Natural killer cell (primary cell): ENCODE results near the gene TRIM52. TPM values are rescaled to one million over a fixed set of nuclear protein-coding genes. Genes with fewer than 3 reads are reported as not detected.

Experiments
- ATAC-seq, 3 donors: fragments of 150-1000 bp in 2 of 3; fragments of 200-7000 bp in 1 of 3; cut with Tn5 transposase; 1 replicate in 1 of 3; 2 replicates in 2 of 3; pipeline ENCODE4 v1.10.0; 2021; ENCODE audit warnings: mild to moderate bottlenecking in 2 of 3, moderate library complexity in 2 of 3
- DNase-seq, 2 donors: peaks; one replicate each; pipeline versions ENCODE4 v3.0.0 to v3.0.0-alpha.2; 2013 to 2021; ENCODE audit warnings: mixed read lengths in 1 of 2
- H3K27ac ChIP-seq: one replicate; pipeline ENCODE4 v1.5.1; 2013; ENCODE audit warnings: mild to moderate bottlenecking, low read length
- H3K27me3 ChIP-seq: one replicate; pipeline ENCODE4 v1.6.1; 2013; ENCODE audit warnings: low read length; ENCODE audit not compliant: control insufficient read depth, insufficient read depth
- H3K36me3 ChIP-seq: one replicate; pipeline ENCODE4 v1.6.1; 2013; ENCODE audit warnings: low read length; ENCODE audit not compliant: control insufficient read depth, insufficient read depth
- H3K4me1 ChIP-seq: one replicate; pipeline ENCODE4 v1.6.1; 2013; ENCODE audit warnings: low read length; ENCODE audit not compliant: control insufficient read depth, insufficient read depth
- H3K4me3 ChIP-seq: one replicate; pipeline ENCODE4 v1.5.1; 2013; ENCODE audit warnings: low read length
- H3K9me3 ChIP-seq: one replicate; pipeline ENCODE4 v1.6.1; 2013; ENCODE audit warnings: low read length; ENCODE audit not compliant: control insufficient read depth, insufficient read depth
- H3K27ac Mint-ChIP-seq, 2 donors: one replicate each; pipeline ENCODE4 v1.8.0; 2022; ENCODE audit warnings: mild to moderate bottlenecking in 2 of 2, mixed read lengths in 2 of 2, moderate library complexity in 1 of 2
- H3K27me3 Mint-ChIP-seq, 2 donors: one replicate each; pipeline ENCODE4 v1.8.0; 2022; ENCODE audit warnings: low read depth in 2 of 2, mixed read lengths in 2 of 2
- H3K36me3 Mint-ChIP-seq: one replicate; pipeline ENCODE4 v1.8.0; 2022; ENCODE audit warnings: mixed read lengths
- H3K4me1 Mint-ChIP-seq, 2 donors: one replicate each; pipeline ENCODE4 v1.8.0; 2022; ENCODE audit warnings: mixed read lengths in 2 of 2
- H3K4me3 Mint-ChIP-seq: one replicate; pipeline ENCODE4 v1.8.0; 2022; ENCODE audit warnings: mild to moderate bottlenecking, moderate library complexity, mixed read lengths
- H3K9me3 Mint-ChIP-seq, 2 donors: one replicate each; pipeline ENCODE4 v1.8.0; 2022; ENCODE audit warnings: mixed read lengths in 2 of 2
- CTCF ChIP-seq: fragments of 200-600 bp; IDR thresholded peaks from one replicate; pipeline ENCODE4 v1.8.0; 2022; ENCODE audit warnings: antibody characterized with exemption
- WGBS: methylation state at CpG from one replicate; pipeline ENCODE4 v1.1.7; 2013; ENCODE audit warnings: missing lambda C conversion rate; ENCODE audit not compliant: insufficient coverage; 5-methylcytosine and 5-hydroxymethylcytosine counted together
- intact Hi-C: fragments of 100-400 bp; cut with micrococcal nuclease; formaldehyde crosslinking; loops from one replicate; pipeline ENCODE4 v1.14.2; 2022
- total RNA-seq, 4 donors: library from RNA; stranded (reverse); fragments of 120-200 nt in 1 of 4; gene quantifications; one replicate each; pipeline versions ENCODE4 v1.2.3 to v1.2.4, GENCODE V29; 2013 to 2022

The TRIM52 gene
- total RNA-seq, 3 donors from 2014 or later (not counting 1 experiment from before 2014, with no cell fraction given), result 43.4 to 60.0 (median 44.4) TPM

DNA sequence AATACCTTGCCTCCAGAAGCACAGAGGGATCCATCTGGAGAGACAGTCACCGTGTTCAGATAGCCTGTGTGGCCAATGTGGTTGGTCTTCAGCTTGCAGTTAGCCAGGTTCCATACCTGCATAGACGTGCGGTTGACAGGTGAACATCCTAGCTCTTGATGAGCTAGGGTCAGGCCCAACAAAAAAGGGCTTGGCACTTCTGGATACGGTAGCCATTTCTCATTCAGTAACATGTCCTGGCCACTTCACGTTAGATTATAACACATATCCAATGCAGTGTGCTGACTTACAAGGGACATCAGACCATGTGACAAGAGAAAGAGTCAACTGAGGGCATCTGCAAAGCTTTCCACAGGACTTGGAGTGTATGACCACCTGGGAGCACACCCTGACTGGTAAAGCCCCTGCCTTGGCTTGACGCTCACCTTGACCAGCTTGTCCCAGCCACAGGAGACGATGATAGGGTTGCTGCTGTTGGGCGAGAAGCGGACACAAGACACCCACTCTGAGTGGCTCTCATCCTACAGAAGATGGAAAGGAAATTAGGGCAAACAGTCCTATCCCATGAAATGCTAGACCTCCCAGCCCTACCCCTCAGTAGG is 21.8 kb downstream of the TRIM52 start:
- Mint-ChIP-seq H3K4me1 (peaks cover 39 to 51% of the 10 kb centered on the region in 2 donors), H3K9me3 (no peaks in the 10 kb centered on the region), H3K27me3 (no peaks in the 10 kb centered on the region), H3K36me3 (peaks cover 19% of the 10 kb centered on the region), H3K27ac (peak overlapping the region; percentile 57 to 84), H3K4me3 (no peak overlapping the region)
- intact Hi-C loops, result no loop called here
- Histone ChIP-seq H3K4me3 (no peak overlapping the region), H3K4me1 (peaks cover 24% of the 10 kb centered on the region), H3K27ac (no peak overlapping the region), H3K36me3 (peaks cover 77% of the 10 kb centered on the region), H3K27me3 (no peaks in the 10 kb centered on the region), H3K9me3 (no peaks in the 10 kb centered on the region)
- ATAC-seq, result no peak
- DNase-seq, result no peak
- 95% methylated on average over 9 of the region's 9 CpGs for WGBS
- no peak for TF ChIP-seq CTCF

- Histone ChIP-seq H3K36me3 (peaks cover 89% of the 10 kb centered on the region), H3K9me3 (no peaks in the 10 kb centered on the region), H3K4me1 (peaks cover 20% of the 10 kb centered on the region), H3K27ac (no peak overlapping the region), H3K27me3 (no peaks in the 10 kb centered on the region), H3K4me3 (no peak overlapping the region)
- Mint-ChIP-seq H3K9me3 (no peaks in the 10 kb centered on the region), H3K36me3 (peaks cover 19% of the 10 kb centered on the region), H3K4me3 (no peak overlapping the region), H3K27me3 (no peaks in the 10 kb centered on the region), H3K27ac (peak overlapping the region; percentile 57 to 84), H3K4me1 (peaks cover 26 to 38% of the 10 kb centered on the region in 2 donors)
- 93% methylated on average over 5 of the region's 5 CpGs for WGBS
- ATAC-seq (no peak), DNase-seq (no peak)
- intact Hi-C loops, result no loop called here
- TF ChIP-seq CTCF, result no peak
Observed at GRCh38 chr5:181237729-181238385, 23.1 kb downstream of the TRIM52 start.

DNA sequence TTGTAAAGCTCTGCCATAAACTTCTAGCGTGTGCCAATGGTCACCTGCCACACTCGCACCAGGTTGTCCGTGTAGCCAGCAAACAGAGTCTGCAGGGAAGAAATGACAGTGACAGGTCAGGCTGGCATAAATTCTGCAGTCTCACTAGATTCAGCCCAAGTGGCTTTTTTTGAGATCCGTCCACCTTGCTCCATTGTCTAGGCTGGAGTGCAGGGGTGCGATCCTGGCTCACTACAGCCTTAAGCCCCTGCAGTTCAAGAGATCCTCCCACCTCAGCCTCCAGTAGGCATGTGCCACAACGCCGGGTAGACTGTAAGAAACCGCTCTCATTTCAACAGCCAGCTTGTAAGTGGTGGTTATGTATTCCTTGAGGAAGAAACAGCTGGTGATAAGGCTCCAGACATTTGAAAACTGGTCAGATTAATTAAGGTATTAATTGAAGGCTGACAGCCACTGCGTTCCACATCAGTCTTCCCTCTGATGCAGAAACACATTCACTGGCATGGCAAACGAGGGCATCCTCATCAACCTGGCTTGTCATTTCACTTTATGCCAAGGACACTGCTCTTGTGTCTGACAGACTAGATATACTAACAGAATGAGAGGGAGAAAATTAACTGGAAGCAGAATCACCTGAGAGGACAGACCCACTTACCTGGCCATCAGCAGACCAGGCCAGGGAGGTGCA is 23.8 kb downstream of the TRIM52 start:
- Histone ChIP-seq H3K27ac (no peak overlapping the region), H3K9me3 (no peaks in the 10 kb centered on the region), H3K4me3 (no peak overlapping the region), H3K36me3 (peaks cover 93% of the 10 kb centered on the region), H3K4me1 (peaks cover 12% of the 10 kb centered on the region), H3K27me3 (no peaks in the 10 kb centered on the region)
- no peak overlapping the region for H3K4me3 Mint-ChIP-seq
- no peak for TF ChIP-seq CTCF
- no peak for ATAC-seq
- peaks cover 19% of the 10 kb centered on the region for H3K36me3 Mint-ChIP-seq
- H3K27ac Mint-ChIP-seq, result no peak overlapping the region
- no peaks in the 10 kb centered on the region for H3K9me3 Mint-ChIP-seq
- no peaks in the 10 kb centered on the region for H3K27me3 Mint-ChIP-seq
- DNase-seq, result no peak
- WGBS, result 96% methylated on average over 10 of the region's 10 CpGs
- H3K4me1 Mint-ChIP-seq, result peaks cover 18 to 30% of the 10 kb centered on the region in 2 donors
- intact Hi-C loops, result no loop called here
